ENCODE measurements around the gene MYO5A.
"Not testable (repeated sequence)": the region's sequence is repeated elsewhere in the genome, so short reads cannot be mapped to it uniquely, and the experiment has no call there.

The MYO5A gene

GRCh38 chr15:52540374-52541012 lies 11.8 kb upstream of the MYO5A start:
- DNase-seq: no peak

- no peak for DNase-seq
These were observed 8.8 kb upstream of the MYO5A start for GRCh38 chr15:52537459-52537858.

GRCh38 chr15:52532427-52532826 lies 3.7 kb upstream of the MYO5A start:
- DNase-seq: no peak

GRCh38 chr15:52529940-52530339 lies 1.3 kb upstream of the MYO5A start:
- DNase-seq: no peak

- DNase-seq: no peak
These were observed 753 bp upstream of the MYO5A start for GRCh38 chr15:52529341-52529924.

GRCh38 chr15:52527911-52528563 lies 643 bp downstream of the MYO5A start:
- DNase-seq: no peak

- DNase-seq: no peak
These were observed 1.3 kb downstream of the MYO5A start for GRCh38 chr15:52527196-52527910.

- no peak for DNase-seq
These were observed 4.2 kb downstream of the MYO5A start for GRCh38 chr15:52524223-52525136.

- DNase-seq: no peak
These were observed 5.0 kb downstream of the MYO5A start for GRCh38 chr15:52523647-52524046.

- DNase-seq: no peak
These were observed 5.5 kb downstream of the MYO5A start for GRCh38 chr15:52523192-52523591.

- no peak for DNase-seq
These were observed 7.0 kb downstream of the MYO5A start for GRCh38 chr15:52521682-52522081.

- DNase-seq: no peak
These were observed 8.3 kb downstream of the MYO5A start for GRCh38 chr15:52520421-52520820.

GRCh38 chr15:52518487-52519371 lies 10.0 kb downstream of the MYO5A start:
- no peak for DNase-seq

GRCh38 chr15:52517014-52517413 lies 11.7 kb downstream of the MYO5A start:
- no peak for DNase-seq

GRCh38 chr15:52515343-52515742 lies 13.3 kb downstream of the MYO5A start:
- no peak for DNase-seq

GRCh38 chr15:52514482-52514881 lies 14.2 kb downstream of the MYO5A start:
- no peak for DNase-seq

- DNase-seq: not testable (repeated sequence)
These were observed 15.8 kb downstream of the MYO5A start for GRCh38 chr15:52512869-52513268.

- no peak for DNase-seq
These were observed 17.6 kb downstream of the MYO5A start for GRCh38 chr15:52511084-52511483.

- no peak for DNase-seq
These were observed 19.0 kb downstream of the MYO5A start for GRCh38 chr15:52509500-52510245.

GRCh38 chr15:52506549-52506948 lies 22.1 kb downstream of the MYO5A start:
- DNase-seq: no peak

- DNase-seq: no peak
These were observed 23.5 kb downstream of the MYO5A start for GRCh38 chr15:52505151-52505550.
